Fibroblast of mammary gland (primary cell): ENCODE measurements around the gene ELMO2.

Experiments used
- DNase-seq: peaks from one replicate; pipeline ENCODE4 v3.0.0-alpha.2; 2010; ENCODE audit warnings: low read depth
- H3K4me3 ChIP-seq: 2 replicates; pipeline ENCODE4 v1.5.1; 2011; ENCODE audit warnings: low read depth, mild to moderate bottlenecking, low read length, moderate library complexity; ENCODE audit not compliant: control insufficient read depth
- TF ChIP-seq, protein P1 (sequence below): conservative IDR thresholded peaks from 2 replicates; pipeline ENCODE4 v1.5.1; 2011; ENCODE audit warnings: low read depth, low read length, inconsistent platforms; ENCODE audit not compliant: control insufficient read depth, insufficient read depth

ELMO2 gene

GRCh38 chr20:46434597-46434996 lies 28.2 kb upstream of the ELMO2 start:
- no peak overlapping the region for H3K4me3 ChIP-seq
- TF ChIP-seq, protein P1, sequence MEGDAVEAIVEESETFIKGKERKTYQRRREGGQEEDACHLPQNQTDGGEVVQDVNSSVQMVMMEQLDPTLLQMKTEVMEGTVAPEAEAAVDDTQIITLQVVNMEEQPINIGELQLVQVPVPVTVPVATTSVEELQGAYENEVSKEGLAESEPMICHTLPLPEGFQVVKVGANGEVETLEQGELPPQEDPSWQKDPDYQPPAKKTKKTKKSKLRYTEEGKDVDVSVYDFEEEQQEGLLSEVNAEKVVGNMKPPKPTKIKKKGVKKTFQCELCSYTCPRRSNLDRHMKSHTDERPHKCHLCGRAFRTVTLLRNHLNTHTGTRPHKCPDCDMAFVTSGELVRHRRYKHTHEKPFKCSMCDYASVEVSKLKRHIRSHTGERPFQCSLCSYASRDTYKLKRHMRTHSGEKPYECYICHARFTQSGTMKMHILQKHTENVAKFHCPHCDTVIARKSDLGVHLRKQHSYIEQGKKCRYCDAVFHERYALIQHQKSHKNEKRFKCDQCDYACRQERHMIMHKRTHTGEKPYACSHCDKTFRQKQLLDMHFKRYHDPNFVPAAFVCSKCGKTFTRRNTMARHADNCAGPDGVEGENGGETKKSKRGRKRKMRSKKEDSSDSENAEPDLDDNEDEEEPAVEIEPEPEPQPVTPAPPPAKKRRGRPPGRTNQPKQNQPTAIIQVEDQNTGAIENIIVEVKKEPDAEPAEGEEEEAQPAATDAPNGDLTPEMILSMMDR: no peak
- DNase-seq: no peak

DNA sequence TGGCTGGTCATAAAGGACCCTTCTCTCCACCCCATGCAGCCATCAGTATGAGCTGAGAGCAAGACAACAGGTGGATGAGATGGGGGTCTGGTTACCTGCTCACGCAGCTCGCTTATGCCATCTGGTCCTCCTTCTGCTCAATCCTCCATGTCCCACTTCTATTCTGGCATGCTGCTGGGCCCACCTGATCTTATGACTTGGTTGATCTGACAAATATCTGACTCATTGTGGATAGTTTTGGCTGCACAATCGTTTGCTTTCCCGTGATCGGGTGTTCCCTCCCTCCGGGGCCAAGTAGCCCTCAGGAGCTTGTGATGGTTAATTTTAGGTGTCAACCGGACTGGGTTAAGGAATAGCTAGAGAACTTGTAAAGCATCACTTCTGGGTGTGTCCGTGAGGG lies 26.6 kb upstream of the ELMO2 start:
- TF ChIP-seq, protein P1: no peak
- peak; percentile 58 for DNase-seq
- H3K4me3 ChIP-seq: no peak overlapping the region

DNA sequence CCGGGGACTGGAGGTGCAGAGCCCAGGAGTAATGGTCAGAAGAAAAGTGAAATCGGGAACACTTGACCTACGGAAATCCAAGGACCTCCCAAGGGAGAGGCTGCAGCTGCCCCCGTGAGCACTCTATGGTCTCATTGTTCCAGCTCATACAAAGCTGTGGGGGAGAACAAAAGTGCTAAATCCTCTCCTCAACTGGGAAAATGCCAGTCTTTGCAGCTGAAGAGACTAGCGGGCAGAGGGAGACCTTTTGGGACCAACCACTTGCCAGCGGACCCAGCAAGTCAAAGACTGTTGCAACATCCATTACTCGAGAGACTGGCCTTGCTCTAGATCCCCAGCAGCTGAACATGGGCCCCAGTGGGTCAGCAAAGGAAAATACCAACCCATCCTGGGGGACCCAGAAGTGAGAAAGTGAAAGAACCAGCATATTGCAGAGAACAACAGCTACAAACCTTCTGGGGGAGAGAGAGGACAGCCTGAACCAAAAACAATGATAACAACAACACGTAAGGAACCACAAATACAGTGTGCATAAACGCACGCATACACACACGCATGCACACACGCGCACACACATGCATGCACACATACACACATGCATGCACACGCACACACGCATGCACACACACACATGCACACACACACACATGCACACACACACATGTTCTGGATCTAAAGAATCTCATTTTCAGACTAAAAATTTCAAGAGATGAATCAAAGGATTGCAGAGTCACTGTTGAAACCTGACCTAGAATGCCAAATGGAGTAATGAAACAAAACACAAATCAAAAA lies 24.7 kb upstream of the ELMO2 start:
- TF ChIP-seq, protein P1: no peak
- H3K4me3 ChIP-seq: no peak overlapping the region
- no peak for DNase-seq

DNA sequence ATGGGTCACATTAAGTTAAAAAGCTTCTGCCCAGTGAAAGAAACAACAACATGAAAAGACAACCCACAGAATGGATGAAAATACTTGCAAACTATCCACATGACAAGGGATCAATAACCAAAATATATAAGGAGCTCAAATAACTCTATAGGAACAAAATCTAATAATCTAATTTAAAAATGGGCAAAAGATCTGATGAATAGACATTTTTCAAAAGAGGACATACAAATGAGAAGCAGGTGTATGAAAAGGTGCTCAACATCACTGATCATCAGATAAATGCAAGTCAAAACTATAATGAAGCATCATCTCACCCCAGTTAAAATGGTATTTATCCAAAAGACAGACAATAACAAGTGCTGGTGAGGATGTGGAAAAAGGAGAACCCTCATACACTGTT lies 21.0 kb upstream of the ELMO2 start:
- no peak overlapping the region for H3K4me3 ChIP-seq
- DNase-seq: no peak
- TF ChIP-seq, protein P1: no peak

GRCh38 chr20:46423882-46424482 lies 17.6 kb upstream of the ELMO2 start:
- no peak for DNase-seq
- TF ChIP-seq, protein P1: no peak

GRCh38 chr20:46423342-46423741 lies 16.9 kb upstream of the ELMO2 start:
- no peak for DNase-seq
- H3K4me3 ChIP-seq: no peak overlapping the region
- TF ChIP-seq, protein P1: no peak

More at GRCh38 chr20:46423882-46424482, 17.6 kb upstream of the ELMO2 start:
- H3K4me3 ChIP-seq: no peak overlapping the region
